HFFc6 (cell line): Measurements from ENCODE around the gene MYT1. TPM values are rescaled to one million over a fixed set of nuclear protein-coding genes. Genes with fewer than 3 reads are reported as not detected.

Source experiments
- DNase-seq: peaks from one replicate; pipeline ENCODE4 v3.0.0-alpha.2; 2018
- H3K27ac Mint-ChIP-seq: 2 replicates; pipeline ENCODE4 v1.8.0; 2020; ENCODE audit warnings: mild to moderate bottlenecking, mixed read lengths
- H3K27me3 Mint-ChIP-seq: 2 replicates; pipeline ENCODE4 v1.8.0; 2021; ENCODE audit warnings: mild to moderate bottlenecking, moderate library complexity, mixed read lengths; ENCODE audit not compliant: insufficient read depth
- H3K36me3 Mint-ChIP-seq: 2 replicates; pipeline ENCODE4 v1.8.0; 2021; ENCODE audit warnings: low read depth, mixed read lengths
- H3K4me1 Mint-ChIP-seq: 2 replicates; pipeline ENCODE4 v1.8.0; 2020; ENCODE audit warnings: low read depth, mixed read lengths
- H3K4me3 Mint-ChIP-seq: 2 replicates; pipeline ENCODE4 v1.8.0; 2020; ENCODE audit warnings: mild to moderate bottlenecking, moderate library complexity, mixed read lengths
- H3K9me3 Mint-ChIP-seq: 2 replicates; pipeline ENCODE4 v1.8.0; 2020; ENCODE audit warnings: mild to moderate bottlenecking, mixed read lengths
- total RNA-seq, 6 experiments: library from RNA; stranded (reverse); fragmentation: NEBNext Ultra II Directional; extraction: Animal tissue kit (Norgen Biotek cat#: 25700); gene quantifications; 2 replicates in 1 of 6; 3 replicates in 5 of 6; pipeline ENCODE4 v1.2.3, GENCODE V29; 2021
- TF ChIP-seq, protein P1 (sequence below): fragments of 200-600 bp; sonication (generic); IDR thresholded peaks from 2 replicates; pipeline ENCODE4 v1.5.0; 2021; ENCODE audit warnings: antibody characterized with exemption, mild to moderate bottlenecking

MYT1 gene
- total RNA-seq, 6 experiments from 2014 or later = not detected

DNA sequence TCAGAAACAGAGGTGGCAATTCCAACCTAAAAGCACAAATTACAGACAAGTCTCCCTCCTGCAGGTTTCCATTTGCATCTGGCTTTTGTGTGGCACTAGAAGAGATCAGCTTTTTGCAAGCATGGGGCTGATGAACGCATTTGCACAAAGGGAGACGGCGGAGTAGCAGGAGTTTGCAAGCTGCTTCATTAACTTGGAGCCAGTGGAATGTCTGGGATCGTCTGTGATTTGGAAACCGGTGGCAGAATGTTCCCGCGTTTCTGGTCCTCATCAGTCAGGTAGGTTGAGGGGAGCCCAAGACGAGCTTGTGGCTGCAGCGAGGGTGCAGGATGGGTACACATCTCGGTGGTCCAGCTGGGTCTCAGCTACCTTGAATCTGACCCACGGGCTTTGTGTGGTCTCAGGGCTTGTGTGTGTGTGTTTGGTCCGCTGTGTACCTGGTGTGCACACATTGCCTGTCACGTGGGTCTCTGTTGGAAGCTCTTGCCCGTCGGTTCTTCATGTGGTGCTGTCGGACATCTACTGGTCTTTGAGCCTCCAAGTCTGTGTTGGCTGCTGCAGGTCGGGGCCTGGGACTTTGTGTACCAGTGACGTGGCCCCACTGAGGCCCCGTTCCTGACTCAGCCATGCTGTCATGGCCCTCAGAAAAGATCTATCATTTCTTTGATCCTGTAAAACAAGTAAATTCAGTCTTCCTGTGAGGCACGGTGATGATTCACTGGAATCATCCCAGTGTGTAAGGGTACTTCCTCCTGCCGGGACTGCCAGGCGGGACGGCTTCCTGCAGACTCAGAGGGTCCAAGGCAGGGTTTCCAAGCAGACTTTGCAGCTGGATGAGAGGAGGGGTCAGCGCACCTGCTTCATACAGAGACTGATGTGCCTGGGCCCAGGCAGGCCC, 12.4 kb upstream of the MYT1 start:
- no peak overlapping the region for H3K27ac Mint-ChIP-seq
- peaks cover 6% of the 10 kb centered on the region; the same call in 1 of the 2 replicates for H3K4me1 Mint-ChIP-seq
- no peak for DNase-seq
- TF ChIP-seq, protein P1, sequence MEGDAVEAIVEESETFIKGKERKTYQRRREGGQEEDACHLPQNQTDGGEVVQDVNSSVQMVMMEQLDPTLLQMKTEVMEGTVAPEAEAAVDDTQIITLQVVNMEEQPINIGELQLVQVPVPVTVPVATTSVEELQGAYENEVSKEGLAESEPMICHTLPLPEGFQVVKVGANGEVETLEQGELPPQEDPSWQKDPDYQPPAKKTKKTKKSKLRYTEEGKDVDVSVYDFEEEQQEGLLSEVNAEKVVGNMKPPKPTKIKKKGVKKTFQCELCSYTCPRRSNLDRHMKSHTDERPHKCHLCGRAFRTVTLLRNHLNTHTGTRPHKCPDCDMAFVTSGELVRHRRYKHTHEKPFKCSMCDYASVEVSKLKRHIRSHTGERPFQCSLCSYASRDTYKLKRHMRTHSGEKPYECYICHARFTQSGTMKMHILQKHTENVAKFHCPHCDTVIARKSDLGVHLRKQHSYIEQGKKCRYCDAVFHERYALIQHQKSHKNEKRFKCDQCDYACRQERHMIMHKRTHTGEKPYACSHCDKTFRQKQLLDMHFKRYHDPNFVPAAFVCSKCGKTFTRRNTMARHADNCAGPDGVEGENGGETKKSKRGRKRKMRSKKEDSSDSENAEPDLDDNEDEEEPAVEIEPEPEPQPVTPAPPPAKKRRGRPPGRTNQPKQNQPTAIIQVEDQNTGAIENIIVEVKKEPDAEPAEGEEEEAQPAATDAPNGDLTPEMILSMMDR = no peak
- no peak overlapping the region for H3K4me3 Mint-ChIP-seq
- H3K27me3 Mint-ChIP-seq = peaks cover 32% of the 10 kb centered on the region
- H3K9me3 Mint-ChIP-seq = no peaks in the 10 kb centered on the region
- no peaks in the 10 kb centered on the region for H3K36me3 Mint-ChIP-seq

DNA sequence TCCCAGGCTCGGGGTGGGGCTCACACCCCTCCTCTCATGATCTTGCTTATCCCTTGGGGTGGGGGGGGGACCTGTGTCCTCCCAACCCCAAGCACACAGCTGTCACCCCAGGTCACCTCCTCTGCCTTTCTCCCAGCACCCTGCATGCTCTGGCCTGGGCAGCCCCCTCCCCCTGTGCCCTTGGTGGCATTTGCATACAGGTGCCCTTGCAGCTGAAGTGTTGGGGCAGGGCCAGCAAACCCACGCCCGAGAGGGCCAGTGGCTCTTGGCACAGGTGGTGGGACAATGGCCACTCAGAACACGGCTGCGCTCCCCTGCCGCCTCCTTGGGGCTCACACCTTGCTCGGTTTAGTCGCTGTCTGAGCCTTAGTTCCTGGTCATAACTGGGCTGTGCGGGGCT, 11.3 kb upstream of the MYT1 start:
- no peak overlapping the region for H3K27ac Mint-ChIP-seq
- peaks cover 6% of the 10 kb centered on the region; the same call in 1 of the 2 replicates for H3K4me1 Mint-ChIP-seq
- TF ChIP-seq, protein P1 = no peak
- no peak overlapping the region for H3K4me3 Mint-ChIP-seq
- H3K36me3 Mint-ChIP-seq = no peaks in the 10 kb centered on the region
- no peaks in the 10 kb centered on the region for H3K9me3 Mint-ChIP-seq
- peaks cover 24% of the 10 kb centered on the region for H3K27me3 Mint-ChIP-seq
- no peak for DNase-seq

DNA sequence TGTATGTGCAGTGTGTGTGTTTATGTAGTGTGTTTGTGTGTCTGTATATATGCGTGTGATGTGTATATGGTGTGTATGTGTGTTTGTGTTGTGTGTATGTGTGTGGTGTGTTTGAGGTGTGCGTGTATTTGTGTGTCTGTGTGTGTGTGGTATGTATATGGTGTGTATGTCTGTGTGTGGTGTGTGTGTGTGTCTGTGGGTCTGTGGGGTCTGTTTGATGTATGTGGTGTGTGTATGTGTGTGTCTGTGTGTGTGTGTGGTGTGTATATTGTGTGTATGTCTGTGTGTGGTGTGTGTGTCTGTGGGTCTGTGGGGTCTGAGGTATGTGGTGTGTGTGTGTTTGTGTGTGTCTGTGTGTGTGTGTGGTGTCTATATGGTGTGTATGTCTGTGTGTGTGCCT, 10.8 kb upstream of the MYT1 start:
- H3K27ac Mint-ChIP-seq = no peak overlapping the region
- H3K4me3 Mint-ChIP-seq = no peak overlapping the region
- H3K4me1 Mint-ChIP-seq = peaks cover 6% of the 10 kb centered on the region; the same call in 1 of the 2 replicates
- H3K9me3 Mint-ChIP-seq = no peaks in the 10 kb centered on the region
- peaks cover 19% of the 10 kb centered on the region for H3K27me3 Mint-ChIP-seq
- no peaks in the 10 kb centered on the region for H3K36me3 Mint-ChIP-seq
- TF ChIP-seq, protein P1 = no peak
- no peak for DNase-seq

DNA sequence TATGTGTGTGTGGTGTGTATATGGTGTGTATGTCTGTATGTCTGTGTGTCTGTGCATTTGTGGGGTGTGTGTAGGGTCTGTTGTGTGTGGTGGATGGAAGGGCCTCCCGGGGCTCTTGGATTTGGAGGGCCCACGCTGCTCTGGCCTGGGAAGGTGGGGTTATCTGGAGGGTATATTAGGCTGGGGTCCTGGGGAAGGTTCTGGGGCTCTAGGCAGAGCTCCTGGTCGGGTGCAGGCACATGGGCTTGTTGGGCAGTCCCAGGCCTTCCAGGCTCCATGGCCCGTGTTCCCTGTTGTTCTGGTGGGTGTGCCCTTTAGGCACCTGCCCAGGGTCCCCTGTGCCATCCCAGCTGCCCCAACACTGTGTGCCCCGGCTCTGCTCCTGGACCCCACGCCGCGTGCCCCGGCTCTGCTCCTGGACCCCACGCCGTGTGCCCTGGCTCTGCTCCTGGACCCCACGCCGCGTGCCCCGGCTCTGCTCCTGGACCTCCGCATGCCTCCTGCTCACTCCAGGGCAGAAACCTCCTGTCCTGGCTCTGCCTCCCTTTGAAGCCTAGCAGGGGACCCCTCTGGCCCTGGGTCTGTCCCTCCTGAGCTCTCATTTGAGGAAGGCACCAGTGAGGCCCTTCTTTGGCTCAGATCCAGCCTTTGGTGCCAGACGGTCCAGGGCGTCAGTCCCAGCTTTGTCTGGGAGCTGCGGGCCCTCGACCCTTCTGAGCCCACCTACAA, 10.2 kb upstream of the MYT1 start:
- no peak for DNase-seq
- Mint-ChIP-seq H3K4me1 (peaks cover 6% of the 10 kb centered on the region; the same call in 1 of the 2 replicates), H3K27ac (no peak overlapping the region), H3K9me3 (no peaks in the 10 kb centered on the region), H3K36me3 (no peaks in the 10 kb centered on the region), H3K4me3 (no peak overlapping the region), H3K27me3 (peaks cover 21% of the 10 kb centered on the region)
- TF ChIP-seq, protein P1 = no peak

DNA sequence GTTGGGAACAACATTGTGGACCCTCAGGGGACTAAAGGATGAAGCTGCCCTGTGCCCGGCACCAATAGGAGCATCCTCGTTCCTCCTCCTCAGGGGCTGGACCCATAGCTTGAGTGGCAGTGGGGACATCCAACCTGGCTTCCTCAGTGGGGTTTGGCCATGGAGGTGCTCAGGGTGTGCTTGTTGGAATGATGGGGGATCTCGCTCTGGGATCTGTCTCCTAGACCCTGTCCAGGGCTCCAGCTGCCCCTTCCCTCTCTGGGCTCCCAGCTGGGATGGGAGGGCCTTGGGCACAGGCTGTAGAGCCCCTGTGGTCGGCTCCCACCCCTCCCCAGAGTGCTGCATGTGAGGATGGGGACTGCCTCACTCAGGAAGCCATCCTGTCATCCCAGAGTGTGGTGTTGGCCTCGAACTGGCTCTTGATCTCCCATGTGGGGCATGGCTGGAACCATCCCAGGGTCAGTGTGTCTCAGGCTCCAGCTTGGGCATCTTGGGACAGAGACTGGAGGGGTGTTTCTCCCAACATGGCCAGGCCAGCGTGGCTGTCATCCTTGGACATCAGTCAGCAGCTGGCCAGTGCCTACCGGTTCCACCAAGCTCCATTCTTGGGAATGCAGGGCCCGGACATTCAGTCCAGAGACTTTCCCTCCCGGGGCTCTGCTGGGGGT, 9.5 kb upstream of the MYT1 start:
- H3K4me1 Mint-ChIP-seq = peaks cover 6% of the 10 kb centered on the region; the same call in 1 of the 2 replicates
- no peak overlapping the region for H3K4me3 Mint-ChIP-seq
- H3K9me3 Mint-ChIP-seq = no peaks in the 10 kb centered on the region
- H3K27me3 Mint-ChIP-seq = peaks cover 24% of the 10 kb centered on the region
- no peak for DNase-seq
- H3K36me3 Mint-ChIP-seq = no peaks in the 10 kb centered on the region
- no peak overlapping the region for H3K27ac Mint-ChIP-seq
- TF ChIP-seq, protein P1 = no peak
